Measurements from ENCODE around the gene COQ8A. TPM values are rescaled to one million over a fixed set of nuclear protein-coding genes. Genes with fewer than 3 reads are reported as not detected.

The COQ8A gene
- polyA plus RNA-seq, 1 experiment, result 5.3 TPM

DNA sequence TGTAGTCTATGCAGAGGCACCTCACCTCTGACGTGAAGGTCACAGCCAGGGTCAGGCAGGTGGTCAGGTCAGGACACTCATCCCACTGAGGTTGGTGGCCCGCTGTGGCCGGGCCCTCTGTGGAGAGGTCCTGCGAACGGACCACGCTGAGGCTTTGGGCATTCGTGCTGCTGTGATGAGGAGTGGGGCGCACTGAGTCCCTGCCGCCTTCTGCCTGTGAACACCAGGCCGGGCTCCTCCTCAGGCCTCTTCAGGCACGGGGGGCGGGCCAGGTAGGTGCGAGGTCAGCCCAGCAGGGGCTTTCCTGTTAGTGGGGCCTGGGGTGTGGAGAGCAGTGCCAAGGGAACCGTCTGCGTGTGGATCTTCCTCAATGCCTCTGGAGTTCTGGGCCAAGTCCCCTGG is 39.0 kb downstream of the COQ8A start:
- ChIA-PET POLR2A (no interaction called here), CTCF (no interaction called here)
- no peak for DNase-seq (ENCODE audit: low read depth, low spot score)
- Histone ChIP-seq H3K27me3 (ENCODE audit: control insufficient read depth, insufficient read depth, low read length) (no peaks in the 10 kb centered on the region), H3K9me3 (ENCODE audit: control insufficient read depth, insufficient read depth, low read length) (no peaks in the 10 kb centered on the region; the same call in 1 of the 2 replicates), H3K27ac (ENCODE audit: low read depth, low read length) (no peak overlapping the region), H3K4me3 (ENCODE audit: low read depth, low read length) (no peak overlapping the region)
- no peak for TF ChIP-seq CTCF (IDR thresholded peaks at IDR 0.05; ENCODE audit: low read depth, low read length)

DNA sequence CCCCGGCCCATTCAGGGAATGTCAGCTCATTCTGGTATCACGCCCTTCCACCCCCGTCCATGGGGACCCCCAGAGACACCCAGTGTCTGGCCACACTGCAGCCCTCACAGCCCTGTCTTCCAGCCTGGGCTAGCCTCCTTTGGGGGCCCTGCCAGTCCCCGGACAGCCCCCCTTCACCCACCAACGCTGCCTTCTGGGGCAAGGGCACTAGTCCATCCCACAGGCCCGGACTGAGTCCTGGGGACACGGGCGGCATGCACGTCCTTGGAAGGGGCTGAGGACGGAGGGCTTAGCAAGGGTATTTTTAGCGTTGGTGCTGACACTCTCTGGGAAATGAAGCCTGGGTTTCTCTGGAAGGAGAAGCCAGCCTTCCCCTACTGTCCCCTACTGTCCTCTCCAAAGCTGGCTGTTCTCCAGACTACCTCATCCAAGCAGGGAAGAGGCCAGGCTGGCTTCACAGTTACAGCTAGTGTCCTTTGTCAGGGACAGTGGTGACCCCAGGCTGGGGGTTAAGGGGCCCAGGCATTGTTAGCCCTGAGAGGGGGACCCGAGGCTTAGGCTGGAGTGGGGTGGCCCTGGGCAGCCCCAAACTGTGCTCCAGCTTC is 39.5 kb downstream of the COQ8A start:
- ChIA-PET CTCF (no interaction called here), POLR2A (no interaction called here)
- H3K27me3 ChIP-seq (ENCODE audit: control insufficient read depth, insufficient read depth, low read length), result no peaks in the 10 kb centered on the region
- no peak overlapping the region for H3K27ac ChIP-seq (ENCODE audit: low read depth, low read length)
- TF ChIP-seq CTCF (IDR thresholded peaks at IDR 0.05; ENCODE audit: low read depth, low read length), result no peak
- H3K4me3 ChIP-seq (ENCODE audit: low read depth, low read length), result no peak overlapping the region
- H3K9me3 ChIP-seq (ENCODE audit: control insufficient read depth, insufficient read depth, low read length), result no peaks in the 10 kb centered on the region; the same call in 1 of the 2 replicates
- no peak for DNase-seq (ENCODE audit: low read depth, low spot score)

- ChIA-PET CTCF (no interaction called here), POLR2A (no interaction called here)
- no peak for DNase-seq (ENCODE audit: low read depth, low spot score)
- H3K27ac ChIP-seq (ENCODE audit: low read depth, low read length), result no peak overlapping the region
- no peak overlapping the region for H3K4me3 ChIP-seq (ENCODE audit: low read depth, low read length)
- H3K9me3 ChIP-seq (ENCODE audit: control insufficient read depth, insufficient read depth, low read length), result no peaks in the 10 kb centered on the region; the same call in 1 of the 2 replicates
- TF ChIP-seq CTCF (IDR thresholded peaks at IDR 0.05; ENCODE audit: low read depth, low read length), result no peak
- H3K27me3 ChIP-seq (ENCODE audit: control insufficient read depth, insufficient read depth, low read length), result no peaks in the 10 kb centered on the region
Observed at GRCh38 chr1:226980122-226980560, 40.0 kb downstream of the COQ8A start.

DNA sequence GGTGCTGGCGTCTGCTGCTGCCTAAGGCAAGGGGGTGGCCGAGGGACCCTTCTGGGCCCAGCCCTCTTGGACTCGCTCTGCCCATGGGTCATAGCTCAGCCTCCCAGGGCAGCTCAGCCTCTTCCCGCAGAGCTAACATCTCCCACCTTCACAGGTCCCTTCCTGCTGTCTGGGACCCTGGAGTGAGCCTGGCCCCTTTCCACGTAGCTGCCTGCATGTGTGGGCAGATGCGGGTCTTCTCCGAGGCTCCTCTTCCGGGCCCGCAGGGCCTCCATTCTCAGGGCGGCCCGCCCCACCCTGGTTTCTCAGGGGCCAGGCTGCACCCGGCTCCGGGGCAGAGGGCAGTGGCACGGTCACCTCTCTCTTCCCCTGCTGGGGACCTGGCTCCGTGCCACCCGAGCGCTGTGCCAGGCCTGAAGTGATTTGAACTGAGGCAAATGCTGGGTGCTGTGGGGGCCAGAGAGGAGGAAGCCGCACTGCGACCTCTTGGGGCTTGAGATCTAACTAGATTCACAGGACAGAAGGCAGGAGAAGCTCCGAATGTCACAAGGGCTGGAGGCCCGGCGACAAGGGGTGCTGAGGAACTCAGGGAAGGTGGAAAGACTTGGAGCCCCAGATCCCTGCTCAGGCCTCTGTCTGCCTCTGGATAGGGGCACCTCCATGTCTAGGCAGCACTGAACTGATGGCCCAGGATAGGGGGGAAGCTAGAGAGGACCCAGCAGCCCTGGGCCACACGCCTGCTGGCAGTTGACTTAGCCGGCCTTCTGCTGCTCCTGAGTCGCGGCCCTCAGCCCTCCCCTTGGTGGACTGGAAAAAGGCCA is 40.7 kb downstream of the COQ8A start:
- ChIA-PET POLR2A (interaction anchor here (0.6 kb wide), 1 partner anchor 295 kb away, joined by 3 read pairs; no protein-coding TSS in a partner anchor), CTCF (no interaction called here)
- DNase-seq (ENCODE audit: low read depth, low spot score), result no peak
- H3K9me3 ChIP-seq (ENCODE audit: control insufficient read depth, insufficient read depth, low read length), result no peaks in the 10 kb centered on the region; the same call in 1 of the 2 replicates
- no peaks in the 10 kb centered on the region for H3K27me3 ChIP-seq (ENCODE audit: control insufficient read depth, insufficient read depth, low read length)
- TF ChIP-seq CTCF (IDR thresholded peaks at IDR 0.05; ENCODE audit: low read depth, low read length), result no peak
- H3K27ac ChIP-seq (ENCODE audit: low read depth, low read length), result no peak overlapping the region
- H3K4me3 ChIP-seq (ENCODE audit: low read depth, low read length), result no peak overlapping the region

DNA sequence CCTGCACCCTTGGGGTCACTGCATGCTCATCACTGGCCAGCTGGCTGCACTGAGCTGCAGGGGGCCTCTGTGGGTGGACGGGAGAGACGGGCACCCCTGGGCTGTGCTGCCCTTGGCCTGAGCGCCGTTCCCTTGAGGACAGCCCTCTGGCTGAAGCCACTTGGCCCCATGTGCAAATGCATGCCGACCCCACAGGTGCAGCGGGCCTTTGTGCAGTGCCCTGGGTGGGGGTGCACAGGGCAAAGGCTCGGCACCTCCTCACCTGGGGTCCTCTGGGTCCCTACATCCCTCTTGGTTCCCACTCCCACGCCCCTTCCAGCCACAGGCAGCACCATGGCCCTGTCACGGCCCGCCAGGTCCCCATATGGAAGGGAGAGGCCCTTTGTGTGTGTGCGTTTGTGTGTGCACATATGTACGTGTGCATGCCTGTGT is 41.3 kb downstream of the COQ8A start:
- POLR2A ChIA-PET, result interaction anchor here (0.6 kb wide), 1 partner anchor 295 kb away, joined by 3 read pairs; no protein-coding TSS in a partner anchor
- CTCF ChIA-PET, result no interaction called here
- no peak overlapping the region for H3K4me3 ChIP-seq (ENCODE audit: low read depth, low read length)
- DNase-seq (ENCODE audit: low read depth, low spot score), result no peak
- no peaks in the 10 kb centered on the region for H3K27me3 ChIP-seq (ENCODE audit: control insufficient read depth, insufficient read depth, low read length)
- TF ChIP-seq CTCF (IDR thresholded peaks at IDR 0.05; ENCODE audit: low read depth, low read length), result no peak
- H3K9me3 ChIP-seq (ENCODE audit: control insufficient read depth, insufficient read depth, low read length), result no peaks in the 10 kb centered on the region; the same call in 1 of the 2 replicates
- no peak overlapping the region for H3K27ac ChIP-seq (ENCODE audit: low read depth, low read length)
